CD4-positive, alpha-beta T cell treated with Interleukin-15 for 1 hour (primary cell): Measurements from ENCODE around the gene NUDT1.

Source experiments
- DNase-seq: peaks from one replicate; pipeline ENCODE4 v3.0.0-alpha.2; 2020

The NUDT1 gene

DNA sequence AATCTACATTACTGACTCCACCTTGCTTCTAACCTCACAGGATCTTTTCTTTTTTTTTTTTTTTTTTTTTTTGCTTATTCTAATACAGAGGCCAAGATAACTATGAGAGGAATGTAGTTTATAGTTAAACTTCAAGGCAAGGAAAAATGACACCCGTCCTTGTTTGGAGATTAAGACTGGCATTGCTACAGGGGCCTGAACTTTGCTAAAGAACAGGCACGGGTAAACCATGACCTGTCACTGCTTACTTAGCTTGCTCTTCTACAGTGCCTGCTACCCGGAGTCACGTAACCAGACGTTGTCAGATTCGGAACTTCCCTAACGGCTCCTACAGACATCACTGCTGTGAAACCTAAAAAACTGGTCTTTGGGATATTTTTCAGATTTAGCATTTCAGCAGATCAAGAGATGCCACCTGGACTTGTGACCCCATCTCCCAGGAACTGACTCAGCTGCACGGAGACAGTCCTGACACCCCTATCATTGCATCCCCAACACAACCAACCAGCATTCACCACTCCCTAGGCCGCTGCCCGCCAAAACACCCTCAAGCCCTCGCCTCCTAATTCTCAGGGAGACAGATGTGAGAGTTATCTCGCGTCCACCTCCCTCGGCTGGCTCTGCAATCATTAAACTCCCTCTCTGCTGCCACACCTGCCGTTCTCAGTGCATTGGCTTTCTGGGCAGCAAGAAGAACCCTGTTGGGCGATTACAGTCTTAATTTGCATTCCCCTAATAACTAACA lies 36.8 kb upstream of the NUDT1 start:
- no peak for DNase-seq

DNA sequence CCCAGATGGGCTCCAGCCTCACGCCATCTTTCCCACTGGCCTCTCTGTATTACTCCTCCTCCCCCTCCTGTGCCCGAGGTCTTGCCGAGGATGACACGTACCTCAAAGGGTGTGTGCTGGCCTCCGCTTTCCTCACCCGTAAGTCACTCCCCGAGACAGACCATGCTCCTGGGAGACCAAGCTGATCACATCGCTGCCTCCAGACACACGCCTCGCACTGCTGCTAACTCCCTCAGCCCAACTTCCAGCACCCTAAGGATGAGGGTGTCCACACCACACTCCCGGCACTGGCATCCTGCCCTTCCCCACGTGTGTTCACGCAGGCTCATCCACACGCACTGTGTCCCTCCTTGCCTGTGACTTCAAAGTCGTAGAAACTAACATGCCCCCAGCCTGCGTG lies 33.3 kb upstream of the NUDT1 start:
- DNase-seq: no peak

DNA sequence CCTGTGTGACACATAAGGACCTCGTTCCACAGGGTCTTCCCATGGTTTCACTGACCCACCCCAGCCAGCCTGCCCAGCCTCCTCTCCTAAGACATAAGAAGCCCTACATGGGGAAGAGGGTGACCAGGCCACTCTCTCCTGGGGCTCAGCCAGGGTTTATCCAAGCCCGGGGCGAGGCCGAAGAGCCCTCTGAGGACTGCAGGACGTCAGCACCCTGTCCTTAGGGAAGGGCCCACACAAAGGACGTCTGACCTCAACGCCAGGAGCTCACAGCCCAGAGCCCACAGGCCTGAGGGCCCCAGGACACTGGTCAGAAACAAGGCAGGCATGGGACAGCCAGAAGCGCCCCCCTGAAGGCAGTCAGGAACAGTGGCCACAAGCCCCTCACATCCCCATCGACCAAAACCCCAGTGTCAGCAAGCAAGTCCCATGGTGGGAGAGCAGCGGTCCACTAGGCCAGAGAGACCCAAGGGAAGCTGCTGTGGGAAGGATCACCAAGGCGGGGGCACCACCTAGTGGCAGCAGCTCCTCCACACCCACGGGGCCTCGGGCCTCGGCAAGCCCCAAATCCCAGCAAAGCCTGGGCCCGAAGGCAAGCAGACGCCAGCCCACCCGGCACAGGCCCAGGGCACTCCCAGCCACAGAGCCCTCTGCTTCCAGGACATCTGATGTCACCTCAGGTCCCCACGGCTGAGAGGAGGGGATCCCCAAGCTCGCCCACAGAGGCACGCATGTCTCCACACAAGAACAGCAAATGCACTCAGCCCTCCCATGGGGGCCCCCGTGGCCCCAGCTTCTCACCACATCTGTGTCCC lies 32.7 kb upstream of the NUDT1 start:
- peak; percentile 41 for DNase-seq

DNA sequence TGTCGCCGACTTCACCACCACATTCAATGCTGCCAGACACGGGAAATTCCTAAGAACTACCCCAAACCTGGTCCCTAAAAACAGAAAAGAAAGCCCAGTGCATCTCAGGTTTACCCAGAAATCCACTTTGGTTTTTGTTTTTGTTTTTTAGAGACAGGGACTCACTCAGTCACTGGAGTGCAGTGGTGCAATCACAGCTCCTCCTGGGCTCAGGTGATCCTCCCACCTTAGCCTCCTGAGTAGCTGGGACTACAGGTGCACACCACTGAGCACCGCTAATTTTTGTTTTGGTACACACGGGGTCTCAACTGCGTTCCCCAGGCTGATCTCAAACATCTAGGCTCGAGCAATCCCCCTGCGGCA lies 32.1 kb upstream of the NUDT1 start:
- DNase-seq: no peak

DNA sequence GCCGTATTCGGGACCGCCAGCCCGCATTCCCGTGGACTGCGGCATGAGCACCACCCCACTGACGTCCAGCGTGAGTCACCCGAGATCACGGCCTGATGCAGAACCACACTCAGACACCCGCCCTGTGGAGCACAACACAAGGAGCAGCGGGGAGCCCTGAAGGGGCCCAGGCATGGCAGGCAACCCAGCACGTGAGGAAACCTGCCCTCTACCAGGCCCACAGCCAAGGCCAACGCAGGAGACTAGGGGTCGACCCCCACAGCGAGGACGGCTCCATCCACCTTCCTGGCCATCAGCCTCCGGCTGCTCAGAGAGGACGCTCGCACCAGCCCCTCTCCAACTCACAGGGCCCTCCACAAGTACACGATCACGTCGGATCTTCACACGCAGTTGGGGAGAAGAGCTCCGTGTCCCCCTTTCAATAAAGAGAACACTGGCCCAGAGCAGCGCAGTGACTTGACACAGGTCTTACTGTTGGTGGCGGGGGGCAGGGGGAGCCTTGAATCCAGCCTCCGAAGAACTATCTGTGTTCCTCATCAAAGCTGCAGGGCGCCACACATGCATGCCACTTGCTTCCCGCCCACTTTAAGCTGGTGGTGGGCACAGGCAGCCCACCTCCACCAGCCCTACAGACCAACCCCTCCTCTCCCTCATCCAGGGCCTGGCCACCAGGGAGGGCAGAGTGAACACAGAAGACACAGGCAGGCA lies 31.3 kb upstream of the NUDT1 start:
- no peak for DNase-seq

DNA sequence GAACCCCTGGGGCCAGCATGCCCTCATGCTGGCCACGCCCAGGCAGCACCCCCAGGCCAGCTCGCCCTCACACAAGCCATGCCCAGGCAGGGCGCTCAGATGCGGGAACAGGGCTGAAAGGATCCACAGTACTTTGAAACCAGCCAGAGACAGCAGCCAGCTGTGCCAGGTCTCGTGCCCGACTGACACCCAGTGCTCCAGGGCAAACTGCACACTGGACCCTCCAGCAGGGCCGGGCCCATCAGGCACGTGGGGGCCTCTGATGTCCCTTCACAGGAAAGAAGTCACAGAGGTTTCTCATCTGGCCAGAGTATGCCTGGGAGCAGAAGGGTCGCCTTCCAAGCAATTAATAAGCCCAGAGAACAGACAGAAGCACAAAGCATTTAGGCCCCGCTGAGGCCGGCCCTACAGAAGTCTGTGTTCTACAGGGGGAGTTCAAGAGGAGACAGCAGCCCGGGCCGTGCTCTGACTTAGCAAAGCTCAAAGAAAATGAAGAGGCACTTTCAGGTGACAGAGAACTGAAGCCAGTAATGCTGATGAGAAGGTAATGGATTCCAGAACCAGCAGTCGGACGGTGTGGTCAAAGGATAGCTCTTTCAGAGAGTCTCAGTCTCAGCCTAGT lies 30.7 kb upstream of the NUDT1 start:
- DNase-seq: no peak

DNA sequence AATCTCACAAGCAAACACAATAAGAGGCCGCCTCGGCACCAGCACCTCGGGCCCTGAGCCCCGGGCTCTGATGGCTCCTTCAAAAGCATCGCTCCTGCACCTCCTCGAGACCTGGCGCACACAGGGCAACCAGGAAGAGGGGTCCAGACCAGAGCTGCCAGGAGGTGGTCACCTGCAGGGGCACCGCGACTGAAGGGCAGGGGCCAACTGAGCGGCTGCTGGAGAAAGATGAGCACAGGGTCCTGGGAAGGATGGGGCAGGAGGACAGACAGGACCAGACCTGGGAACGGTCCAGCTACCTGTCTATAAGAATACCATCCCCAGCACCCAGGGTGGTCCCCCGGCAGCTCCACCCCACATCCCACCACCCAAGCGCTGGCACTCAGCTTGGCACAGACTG lies 30.1 kb upstream of the NUDT1 start:
- DNase-seq: no peak

DNA sequence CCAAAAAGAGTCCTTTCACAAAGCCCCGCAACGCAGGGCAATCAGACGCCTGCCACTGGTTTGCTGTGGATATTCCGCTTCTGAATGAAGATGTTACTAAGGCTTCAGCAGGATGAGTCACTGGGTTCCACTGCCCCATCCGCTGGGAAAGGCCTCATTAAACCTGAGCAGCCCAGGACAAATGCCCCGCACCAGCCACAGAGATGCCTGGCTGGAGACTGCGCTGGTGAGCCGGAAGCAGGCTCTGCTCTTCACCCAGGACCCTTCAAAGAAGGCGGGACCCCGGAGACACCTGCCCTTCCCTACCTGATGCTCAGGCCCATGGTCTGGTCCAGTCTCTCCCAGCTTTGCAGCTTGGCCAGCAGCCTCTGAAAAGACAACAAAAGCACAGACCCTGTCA lies 29.1 kb upstream of the NUDT1 start:
- no peak for DNase-seq

DNA sequence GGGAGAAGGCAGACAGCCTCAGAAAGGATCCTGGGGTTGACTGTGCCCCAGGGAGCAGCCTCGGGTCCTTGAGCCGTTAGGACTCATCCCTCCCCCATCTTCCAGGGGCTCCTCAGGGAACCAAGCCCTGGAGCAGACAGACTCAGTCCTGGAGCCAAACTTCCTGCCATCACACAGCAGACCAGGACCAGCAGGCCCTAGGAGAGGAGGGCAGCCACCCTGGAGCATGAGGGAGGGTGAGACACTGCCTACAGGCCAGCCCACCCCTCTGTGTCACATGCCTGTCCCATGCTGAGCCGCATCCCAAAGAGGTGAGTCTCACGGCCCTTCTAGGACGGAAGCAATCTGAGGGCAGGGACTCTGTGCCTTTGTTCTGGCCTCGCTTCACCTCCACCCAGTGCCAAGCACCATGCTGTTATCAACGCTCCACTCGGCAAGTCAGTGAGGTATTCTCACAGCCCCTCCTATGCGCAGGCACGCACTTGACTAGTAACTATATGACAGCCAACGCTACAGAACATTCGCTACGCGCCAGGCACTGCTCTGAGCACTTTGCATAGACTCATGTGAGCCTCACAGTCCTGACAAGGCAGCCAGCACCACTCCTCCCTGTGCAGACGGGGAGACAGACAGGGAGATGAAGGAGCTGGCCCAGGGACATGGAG lies 28.3 kb upstream of the NUDT1 start:
- DNase-seq: no peak

DNA sequence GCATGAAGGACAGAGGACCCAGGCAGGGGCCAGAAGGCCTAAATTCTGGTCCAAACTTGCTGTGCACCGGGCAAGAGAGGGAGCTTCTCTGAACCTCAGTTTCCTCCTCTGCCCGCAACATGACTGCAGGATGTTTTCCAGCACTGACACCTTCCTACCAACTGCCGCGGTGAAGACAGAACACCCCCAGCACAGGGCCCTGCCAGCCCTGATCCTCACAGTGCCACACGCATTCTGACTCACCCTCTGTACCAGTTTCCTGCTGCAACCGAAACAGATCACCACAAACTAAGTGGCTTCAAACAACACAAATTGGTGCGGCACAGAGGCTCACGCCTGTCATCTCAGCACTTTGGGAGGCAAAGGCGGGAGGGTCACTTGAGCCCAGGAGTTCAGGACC lies 27.4 kb upstream of the NUDT1 start:
- DNase-seq: no peak

DNA sequence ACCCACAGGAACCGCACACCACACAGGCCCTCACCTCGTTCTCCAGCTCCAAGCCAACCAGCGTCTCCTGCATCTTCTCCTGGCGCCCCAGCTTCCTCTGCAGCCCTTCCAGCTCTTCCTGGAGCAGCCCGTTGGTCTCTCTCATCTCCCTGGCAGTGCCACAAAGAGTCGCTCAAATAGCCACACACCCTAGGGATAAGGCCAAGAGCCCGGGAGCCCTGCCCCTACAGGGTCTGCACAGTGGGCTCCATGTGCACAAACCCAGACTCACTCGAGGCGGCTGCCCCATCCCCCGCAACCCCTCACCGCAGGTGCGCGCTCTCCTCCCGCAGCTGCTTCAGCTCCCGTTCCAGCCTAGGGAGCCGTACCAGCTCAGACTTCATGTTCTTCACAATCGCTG lies 26.2 kb upstream of the NUDT1 start:
- DNase-seq: no peak

DNA sequence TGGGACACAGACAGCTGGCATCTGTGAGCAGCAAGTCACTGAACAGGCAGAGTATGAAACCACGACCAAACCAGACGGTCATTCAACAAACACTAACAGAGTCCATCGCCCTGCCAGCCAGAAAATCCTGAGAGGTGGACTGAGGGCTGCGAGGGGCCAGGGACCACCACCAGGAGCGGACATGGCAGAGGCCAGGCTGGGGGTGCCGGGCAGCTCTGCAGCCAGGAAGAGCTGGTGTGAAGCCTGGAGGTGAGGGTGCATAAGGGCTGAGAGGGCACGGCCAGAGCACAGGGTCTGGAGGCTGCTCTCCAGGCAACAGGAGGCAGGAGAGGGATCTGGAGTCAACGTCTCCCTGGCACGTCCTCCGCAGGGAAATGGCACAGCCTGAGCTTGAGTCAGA lies 24.8 kb upstream of the NUDT1 start:
- DNase-seq: no peak

DNA sequence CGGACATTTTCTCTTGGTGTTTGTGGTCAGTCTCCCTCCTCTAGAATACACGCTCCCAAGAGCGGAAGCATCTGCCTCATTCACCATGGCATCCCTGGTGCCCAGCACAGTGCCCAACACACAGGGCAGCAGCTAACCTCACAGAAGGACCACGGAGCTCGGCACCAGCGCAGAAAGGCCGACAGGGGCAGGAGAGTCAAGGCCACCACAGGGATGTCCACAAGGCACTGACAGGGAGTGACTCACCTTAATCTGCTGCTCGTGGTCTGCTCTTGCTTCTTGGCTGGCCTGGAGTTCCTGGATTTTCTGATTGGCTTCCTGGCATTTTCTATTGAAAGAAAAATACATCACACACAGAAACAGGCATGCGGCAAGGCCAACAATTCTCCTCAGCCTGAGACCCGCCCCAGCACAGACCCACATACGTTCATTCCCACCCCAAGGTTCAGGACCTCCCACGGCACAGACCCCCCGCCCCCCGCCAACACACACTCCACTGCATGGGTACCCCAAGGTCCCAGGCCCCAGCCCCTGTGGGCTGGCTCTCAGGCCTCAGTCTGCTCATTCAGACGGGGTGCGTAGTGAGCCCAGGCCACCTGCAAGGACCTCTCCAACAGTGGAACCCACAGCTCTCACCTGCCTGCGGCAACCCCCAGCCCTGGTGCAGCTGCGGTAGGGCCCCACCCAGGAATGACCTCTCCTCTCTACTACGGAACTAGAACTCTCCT lies 24.1 kb upstream of the NUDT1 start:
- no peak for DNase-seq

DNA sequence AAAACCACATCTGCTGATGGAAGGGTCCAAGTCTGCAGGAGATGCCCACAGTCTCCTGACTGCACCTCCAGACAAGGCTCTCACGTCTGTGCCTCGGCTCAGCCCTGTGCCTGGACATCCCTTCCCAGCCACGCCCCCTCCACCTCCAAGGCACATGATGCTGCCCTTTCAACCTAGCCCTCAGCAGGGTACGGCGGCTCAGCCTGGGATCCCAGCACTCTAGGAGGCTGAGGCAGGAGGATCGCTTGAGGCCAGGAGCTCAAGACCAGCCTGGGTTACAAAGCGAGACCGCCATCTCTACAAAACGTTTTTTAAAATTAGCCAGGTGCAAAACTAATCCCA lies 23.6 kb upstream of the NUDT1 start:
- DNase-seq: no peak

DNA sequence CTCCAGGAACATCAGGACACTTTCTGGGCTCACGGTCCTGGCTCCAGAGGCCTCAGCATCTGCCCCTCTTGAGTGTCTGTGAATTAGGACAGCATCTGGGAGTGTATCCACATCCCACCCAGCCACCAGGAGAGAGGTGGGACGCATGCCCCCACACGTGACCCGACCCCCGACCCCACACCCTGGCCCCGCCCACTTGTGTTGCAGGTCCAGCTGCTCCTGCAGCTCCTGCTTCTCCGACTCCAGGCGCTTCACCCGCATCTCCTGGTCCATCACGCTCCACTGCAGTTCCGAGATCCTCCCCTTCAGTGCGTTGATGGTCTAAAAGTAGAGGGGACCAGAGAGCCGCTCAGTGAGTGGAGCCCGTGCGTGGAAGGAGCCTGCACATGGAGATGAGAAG lies 22.9 kb upstream of the NUDT1 start:
- no peak for DNase-seq

DNA sequence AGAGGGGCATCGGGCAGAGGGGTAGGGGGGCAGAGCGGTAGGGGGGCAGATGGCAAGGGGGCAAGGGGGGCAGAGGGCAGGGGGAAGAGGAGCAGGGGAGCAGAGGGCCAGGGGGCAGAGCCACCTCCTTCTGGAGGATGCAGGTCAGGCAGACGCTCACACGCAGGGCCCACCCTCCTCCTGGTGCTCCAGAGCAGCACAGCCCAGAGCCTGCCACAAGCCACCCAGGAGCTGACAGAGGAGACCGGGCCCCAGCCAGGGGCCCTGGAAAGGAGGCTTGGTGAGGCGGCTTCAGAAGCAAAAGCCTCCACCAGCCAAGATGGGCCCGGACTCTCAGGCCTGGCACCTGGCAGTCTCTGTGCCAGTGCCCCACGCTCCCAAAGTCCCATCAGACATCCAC lies 22.4 kb upstream of the NUDT1 start:
- no peak for DNase-seq

DNA sequence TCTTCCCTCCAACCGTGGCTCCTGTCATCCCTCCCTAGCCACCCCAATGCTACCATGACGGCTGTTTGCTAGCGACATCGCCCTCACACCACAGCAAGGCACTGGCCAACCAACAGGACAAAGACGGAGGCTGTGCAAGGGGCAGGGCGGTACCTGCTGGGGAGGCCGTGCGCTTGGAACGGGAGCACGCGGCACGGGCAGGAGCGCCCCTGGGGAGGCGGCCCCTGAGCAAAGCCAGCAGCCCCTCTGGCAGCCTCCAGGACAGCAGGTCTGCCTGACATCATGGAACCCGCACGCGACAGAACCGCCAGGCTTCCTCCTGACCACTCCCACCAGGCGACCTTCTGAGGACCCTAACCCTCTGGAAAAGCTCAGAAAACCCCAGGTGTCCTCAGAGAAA lies 22.0 kb upstream of the NUDT1 start:
- DNase-seq: no peak

DNA sequence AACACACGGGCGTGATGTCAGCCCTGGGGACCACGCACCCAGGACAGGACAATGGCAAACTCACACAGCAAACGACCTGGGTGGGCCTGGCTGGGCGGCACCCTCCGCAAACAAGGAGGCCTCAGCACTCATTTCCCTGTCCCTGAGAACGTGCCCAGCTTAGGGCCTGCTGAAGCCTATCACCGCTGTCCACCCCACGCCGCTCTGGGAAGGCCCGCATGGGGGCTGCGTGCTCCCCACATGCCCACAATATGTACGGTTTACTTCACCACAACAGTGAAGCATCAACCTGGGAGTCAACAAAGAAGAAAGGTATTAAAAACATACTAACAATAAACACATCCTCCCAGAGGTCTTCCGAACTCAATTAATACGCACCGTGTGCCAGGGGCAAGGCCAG lies 21.5 kb upstream of the NUDT1 start:
- DNase-seq: no peak

DNA sequence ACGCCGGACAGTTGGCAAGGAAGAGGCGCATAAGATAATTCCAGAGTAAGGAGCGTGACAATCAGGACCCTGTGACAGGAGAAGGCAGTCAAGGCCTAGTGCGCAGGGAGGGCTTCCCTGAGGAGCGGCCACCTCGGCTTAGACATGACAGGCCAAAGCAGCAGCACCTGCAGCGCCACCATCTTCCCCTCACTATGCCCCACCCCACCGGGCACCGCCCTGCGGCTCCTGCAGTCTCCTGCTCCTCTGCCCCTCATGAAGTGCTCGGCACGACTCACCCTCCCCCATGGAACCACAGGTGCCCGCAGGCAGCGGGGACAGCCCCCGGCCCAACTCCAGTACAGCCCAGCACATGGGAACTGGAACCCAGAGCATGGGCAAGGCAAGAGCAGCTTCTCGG lies 21.1 kb upstream of the NUDT1 start:
- no peak for DNase-seq

DNA sequence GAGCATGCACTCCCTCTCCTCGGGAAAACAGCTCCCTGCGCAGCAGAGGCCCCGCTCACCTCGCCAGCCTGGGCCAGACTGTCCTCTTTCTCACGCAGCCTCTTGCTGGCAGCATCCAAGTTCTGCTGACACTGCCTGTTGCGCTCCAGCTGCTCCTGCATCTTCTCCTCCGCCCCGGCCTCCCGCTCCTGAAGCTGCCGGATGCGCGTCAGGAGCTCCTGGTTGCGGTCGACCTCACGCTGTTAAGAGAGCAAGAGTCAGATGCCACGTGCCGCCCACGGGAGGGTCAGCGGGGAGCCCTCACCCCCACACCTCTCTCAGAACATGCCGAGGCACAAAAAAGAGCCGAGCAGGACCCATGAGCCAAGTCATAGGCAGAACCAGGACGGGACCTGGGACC lies 19.5 kb upstream of the NUDT1 start:
- no peak for DNase-seq

DNA sequence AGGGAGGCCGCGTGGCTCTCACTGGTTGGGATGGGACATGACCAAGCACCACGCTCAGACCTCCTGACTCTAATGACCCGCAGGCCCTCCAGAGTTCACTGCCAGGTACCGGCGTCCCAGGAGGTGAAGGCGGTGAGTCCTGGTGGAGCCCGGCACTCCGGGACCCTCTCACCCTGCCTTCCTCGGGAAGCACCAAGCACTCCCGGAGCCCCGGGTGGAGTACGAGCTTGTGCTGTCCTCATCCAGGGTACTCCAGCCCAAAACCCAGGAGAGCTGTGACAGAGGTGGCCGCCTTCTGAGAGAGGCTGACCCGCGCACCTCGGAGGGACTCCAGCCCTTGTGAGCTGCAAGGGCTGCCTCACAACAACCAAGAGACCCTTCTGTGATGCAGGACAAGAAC lies 18.7 kb upstream of the NUDT1 start:
- no peak for DNase-seq

DNA sequence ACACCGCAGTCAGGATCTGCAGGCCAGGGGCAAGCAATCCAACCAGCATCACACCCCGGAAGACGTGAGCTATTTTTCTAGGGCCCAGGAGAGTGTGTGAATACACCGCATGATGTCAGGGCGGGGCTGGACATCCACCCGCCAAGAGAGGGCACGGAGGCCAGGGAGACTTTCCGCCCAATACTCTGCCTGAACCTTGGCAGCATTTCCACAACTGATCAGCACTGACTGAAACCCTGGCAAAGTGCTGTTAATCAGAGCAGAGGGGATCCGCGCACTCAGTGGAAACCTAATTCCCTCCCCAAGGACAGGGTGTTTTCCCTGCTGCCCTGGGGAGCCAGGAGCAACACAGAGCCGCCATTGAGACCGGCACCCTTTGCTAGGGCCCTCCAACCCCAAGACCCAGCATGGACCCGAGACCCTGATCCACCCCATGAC lies 17.5 kb upstream of the NUDT1 start:
- DNase-seq: no peak

DNA sequence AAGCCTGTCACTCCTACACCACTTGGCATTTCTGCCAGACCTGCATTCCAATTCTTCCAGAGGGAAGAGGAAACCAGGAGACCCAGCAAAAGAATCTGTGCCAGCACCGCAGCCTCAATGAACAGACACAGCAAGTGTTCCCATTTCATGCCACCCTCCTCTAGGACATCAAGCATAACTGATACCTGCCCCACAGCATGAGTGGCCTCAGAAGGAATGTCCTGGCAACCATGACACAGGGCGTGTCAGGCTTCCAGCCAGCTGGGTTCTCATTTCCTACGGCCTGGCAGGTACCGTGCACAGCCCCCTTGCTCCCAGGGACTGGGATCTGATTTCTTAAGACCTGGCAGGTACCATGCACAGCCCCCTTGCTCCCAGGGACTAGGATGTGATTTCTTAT lies 17.1 kb upstream of the NUDT1 start:
- no peak for DNase-seq
